Right kidney (tissue), 1 donor: Measurements from ENCODE around the gene EPHB4.
"Not testable (repeated sequence)": the region's sequence is repeated elsewhere in the genome, so short reads cannot be mapped to it uniquely, and the experiment has no call there.

Experiments used
- DNase-seq: peaks from one replicate; pipeline ENCODE4 v3.0.0-alpha.2; 2016

EPHB4 gene

GRCh38 chr7:100789055-100789454 is 38.3 kb downstream of the EPHB4 start:
- no peak for DNase-seq

- DNase-seq = no peak
These were observed 41.0 kb downstream of the EPHB4 start for GRCh38 chr7:100786323-100786722.

GRCh38 chr7:100785878-100786277 is 41.4 kb downstream of the EPHB4 start:
- DNase-seq = no peak

GRCh38 chr7:100783804-100784203 is 43.5 kb downstream of the EPHB4 start:
- no peak for DNase-seq

GRCh38 chr7:100781255-100781654 is 46.1 kb downstream of the EPHB4 start:
- DNase-seq = no peak

GRCh38 chr7:100779359-100779758 is 48.0 kb downstream of the EPHB4 start:
- no peak for DNase-seq

GRCh38 chr7:100778061-100778621 is 49.2 kb downstream of the EPHB4 start:
- no peak for DNase-seq

- DNase-seq = no peak
These were observed 53.8 kb downstream of the EPHB4 start for GRCh38 chr7:100773491-100773890.

GRCh38 chr7:100768784-100769183 is 58.5 kb downstream of the EPHB4 start:
- DNase-seq = no peak

GRCh38 chr7:100765250-100765649 is 62.1 kb downstream of the EPHB4 start:
- no peak for DNase-seq

GRCh38 chr7:100764841-100765240 is 62.5 kb downstream of the EPHB4 start:
- no peak for DNase-seq

- DNase-seq = no peak
These were observed 63.7 kb downstream of the EPHB4 start for GRCh38 chr7:100763556-100764140.

GRCh38 chr7:100762841-100763240 is 64.5 kb downstream of the EPHB4 start:
- not testable (repeated sequence) for DNase-seq

- DNase-seq = no peak
These were observed 67.8 kb downstream of the EPHB4 start for GRCh38 chr7:100759357-100760171.

- DNase-seq = no peak
These were observed 73.6 kb downstream of the EPHB4 start for GRCh38 chr7:100753750-100754149.

GRCh38 chr7:100752994-100753393 is 74.3 kb downstream of the EPHB4 start:
- DNase-seq = no peak
